ENCODE results near the gene EIF3J. TPM values are rescaled to one million over a fixed set of nuclear protein-coding genes. Genes with fewer than 3 reads are reported as not detected.
"Not testable (repeated sequence)": the region's sequence is repeated elsewhere in the genome, so short reads cannot be mapped to it uniquely, and the experiment has no call there.

EIF3J gene
- total RNA-seq, 1 donor from 2014 or later: 47.9 TPM

GRCh38 chr15:44537735-44538240, 841 bp downstream of the EIF3J start:
- peaks cover 57% of the 10 kb centered on the region for H3K4me1 ChIP-seq
- no peaks in the 10 kb centered on the region for H3K27me3 ChIP-seq
- no peaks in the 10 kb centered on the region for H3K9me3 ChIP-seq
- intact Hi-C loops (cut with DNase I): no loop called here
- H3K27ac ChIP-seq: peak overlapping the region; percentile 97
- TF ChIP-seq POLR2AphosphoS5 (IDR thresholded peaks at IDR 0.05; ENCODE audit: insufficient read depth in 1 of 2, low read depth in 1 of 2) (no peak), POLR2A (IDR thresholded peaks at IDR 0.05) (no peak), CTCF (IDR thresholded peaks at IDR 0.05) (no peak)
- H3K4me3 ChIP-seq: peak overlapping the region; percentile 64 to 91
- H3K36me3 ChIP-seq: no peaks in the 10 kb centered on the region
- DNase-seq (ENCODE audit: extremely low spot score in 2 of 2): no peak

- no peak for DNase-seq (ENCODE audit: extremely low spot score in 2 of 2)
- Histone ChIP-seq H3K4me1 (peaks cover 76% of the 10 kb centered on the region), H3K9me3 (no peaks in the 10 kb centered on the region), H3K27me3 (no peaks in the 10 kb centered on the region), H3K27ac (no peak overlapping the region), H3K36me3 (no peaks in the 10 kb centered on the region), H3K4me3 (no peak overlapping the region)
- intact Hi-C loops (cut with DNase I): no loop called here
- no peak for TF ChIP-seq POLR2AphosphoS5 (IDR thresholded peaks at IDR 0.05; ENCODE audit: insufficient read depth in 1 of 2, low read depth in 1 of 2)
- TF ChIP-seq POLR2A (IDR thresholded peaks at IDR 0.05): no peak
- no peak for TF ChIP-seq CTCF (IDR thresholded peaks at IDR 0.05)
These were observed 4.5 kb downstream of the EIF3J start for GRCh38 chr15:44541282-44541958.

GRCh38 chr15:44542596-44542995, 5.6 kb downstream of the EIF3J start:
- TF ChIP-seq CTCF (IDR thresholded peaks at IDR 0.05): no peak
- TF ChIP-seq POLR2A (IDR thresholded peaks at IDR 0.05): no peak
- no peak for TF ChIP-seq POLR2AphosphoS5 (IDR thresholded peaks at IDR 0.05; ENCODE audit: insufficient read depth in 1 of 2, low read depth in 1 of 2)
- Histone ChIP-seq H3K36me3 (no peaks in the 10 kb centered on the region), H3K4me3 (no peak overlapping the region), H3K27me3 (no peaks in the 10 kb centered on the region), H3K9me3 (no peaks in the 10 kb centered on the region), H3K4me1 (peaks cover 84% of the 10 kb centered on the region), H3K27ac (no peak overlapping the region)
- intact Hi-C loops (cut with DNase I): no loop called here
- no peak for DNase-seq (ENCODE audit: extremely low spot score in 2 of 2)

GRCh38 chr15:44544745-44545144, 7.8 kb downstream of the EIF3J start:
- peaks cover 67% of the 10 kb centered on the region for H3K4me1 ChIP-seq
- H3K27me3 ChIP-seq; intact Hi-C loops (cut with DNase I); H3K9me3 ChIP-seq; H3K27ac ChIP-seq; H3K4me3 ChIP-seq; DNase-seq (ENCODE audit: extremely low spot score in 2 of 2); H3K36me3 ChIP-seq: not testable (repeated sequence)

GRCh38 chr15:44545913-44546802, 9.2 kb downstream of the EIF3J start:
- Histone ChIP-seq H3K27ac (no peak overlapping the region), H3K9me3 (no peaks in the 10 kb centered on the region), H3K4me1 (peaks cover 68% of the 10 kb centered on the region), H3K36me3 (no peaks in the 10 kb centered on the region), H3K27me3 (no peaks in the 10 kb centered on the region), H3K4me3 (no peak overlapping the region)
- intact Hi-C loops (cut with DNase I): no loop called here
- no peak for DNase-seq (ENCODE audit: extremely low spot score in 2 of 2)
- TF ChIP-seq POLR2AphosphoS5 (IDR thresholded peaks at IDR 0.05; ENCODE audit: insufficient read depth in 1 of 2, low read depth in 1 of 2) (no peak), CTCF (IDR thresholded peaks at IDR 0.05) (no peak), POLR2A (IDR thresholded peaks at IDR 0.05) (no peak)

GRCh38 chr15:44549152-44549551, 12.2 kb downstream of the EIF3J start:
- DNase-seq (ENCODE audit: extremely low spot score in 2 of 2); H3K4me3 ChIP-seq; H3K27ac ChIP-seq; intact Hi-C loops (cut with DNase I); H3K9me3 ChIP-seq; H3K27me3 ChIP-seq: not testable (repeated sequence)
- Histone ChIP-seq H3K36me3 (peaks cover 0 to 25% of the 10 kb centered on the region in 2 donors), H3K4me1 (peaks cover 39% of the 10 kb centered on the region)
